ENCODE data around the gene SMAD5. TPM values are rescaled to one million over a fixed set of nuclear protein-coding genes. Genes with fewer than 3 reads are reported as not detected.

The SMAD5 gene
- total and polyA plus RNA-seq, 4 donors = 11.3 to 85.8 (median 48.6) TPM

GRCh38 chr5:136128481-136128880 lies 4.2 kb upstream of the SMAD5 start:
- 89 to 94% methylated on average over 4 of the region's 4 CpGs for WGBS, 2 donors
- DNase-seq (no peak), ATAC-seq (ENCODE audit: low FRiP score) (no peak)
- Histone ChIP-seq H3K36me3 (ENCODE audit: control insufficient read depth in 1 of 2, insufficient read depth in 2 of 2, low read length in 1 of 2) (no peaks in the 10 kb centered on the region), H3K9me3 (ENCODE audit: control insufficient read depth, low read length) (no peaks in the 10 kb centered on the region), H3K27me3 (ENCODE audit: control insufficient read depth in 1 of 2, insufficient read depth in 2 of 2, low read length in 1 of 2) (no peaks in the 10 kb centered on the region), H3K27ac (ENCODE audit: low read depth in 1 of 2, low read length in 2 of 2) (no peak overlapping the region), H3K4me1 (ENCODE audit: control insufficient read depth in 1 of 2, insufficient read depth in 2 of 2, low read length in 2 of 2) (no peaks in the 10 kb centered on the region), H3K4me3 (ENCODE audit: low read length in 2 of 2) (no peak overlapping the region)
- intact Hi-C loops (cut with DNase I) = no loop called here

- H3K27ac ChIP-seq (ENCODE audit: low read depth in 1 of 2, low read length in 2 of 2) = no peak overlapping the region
- ATAC-seq (ENCODE audit: low FRiP score) (no peak), DNase-seq (no peak)
- H3K36me3 ChIP-seq (ENCODE audit: control insufficient read depth in 1 of 2, insufficient read depth in 2 of 2, low read length in 1 of 2) = no peaks in the 10 kb centered on the region
- intact Hi-C loops (cut with DNase I) = no loop called here
- H3K4me3 ChIP-seq (ENCODE audit: low read length in 2 of 2) = no peak overlapping the region
- 76 to 87% methylated on average over 1 of the region's 1 CpG for whole genome bisulfite sequencing, 2 donors
- no peaks in the 10 kb centered on the region for H3K27me3 ChIP-seq (ENCODE audit: control insufficient read depth in 1 of 2, insufficient read depth in 2 of 2, low read length in 1 of 2)
- no peaks in the 10 kb centered on the region for H3K9me3 ChIP-seq (ENCODE audit: control insufficient read depth, low read length)
- no peaks in the 10 kb centered on the region for H3K4me1 ChIP-seq (ENCODE audit: control insufficient read depth in 1 of 2, insufficient read depth in 2 of 2, low read length in 2 of 2)
Measured at GRCh38 chr5:136129445-136129844, 3.2 kb upstream of the SMAD5 start.

- no peaks in the 10 kb centered on the region for H3K27me3 ChIP-seq (ENCODE audit: control insufficient read depth in 1 of 2, insufficient read depth in 2 of 2, low read length in 1 of 2)
- DNase-seq (no peak), ATAC-seq (ENCODE audit: low FRiP score) (no peak)
- no peaks in the 10 kb centered on the region for H3K4me1 ChIP-seq (ENCODE audit: control insufficient read depth in 1 of 2, insufficient read depth in 2 of 2, low read length in 2 of 2)
- H3K36me3 ChIP-seq (ENCODE audit: control insufficient read depth in 1 of 2, insufficient read depth in 2 of 2, low read length in 1 of 2) = no peaks in the 10 kb centered on the region
- no peak overlapping the region for H3K27ac ChIP-seq (ENCODE audit: low read depth in 1 of 2, low read length in 2 of 2)
- H3K9me3 ChIP-seq (ENCODE audit: control insufficient read depth, low read length) = no peaks in the 10 kb centered on the region
- no peak overlapping the region for H3K4me3 ChIP-seq (ENCODE audit: low read length in 2 of 2)
- WGBS, 2 donors = 59 to 66% methylated on average over 2 of the region's 2 CpGs
- intact Hi-C loops (cut with DNase I) = loop anchor here (5.0 kb wide), 2 partner anchors 37 to 48 kb away; no protein-coding TSS in a partner anchor
Measured at GRCh38 chr5:136130581-136130980, 2.1 kb upstream of the SMAD5 start.

- H3K36me3 ChIP-seq (ENCODE audit: control insufficient read depth in 1 of 2, insufficient read depth in 2 of 2, low read length in 1 of 2) = no peaks in the 10 kb centered on the region
- DNase-seq (peak in 1 of 2 donors; percentile 69), ATAC-seq (ENCODE audit: low FRiP score) (peak; percentile 3)
- peak overlapping the region in 1 of 2 donors; percentile 85 for H3K27ac ChIP-seq (ENCODE audit: low read depth in 1 of 2, low read length in 2 of 2)
- no peaks in the 10 kb centered on the region for H3K4me1 ChIP-seq (ENCODE audit: control insufficient read depth in 1 of 2, insufficient read depth in 2 of 2, low read length in 2 of 2)
- peak overlapping the region in 1 of 2 donors; percentile 15 for H3K4me3 ChIP-seq (ENCODE audit: low read length in 2 of 2)
- H3K9me3 ChIP-seq (ENCODE audit: control insufficient read depth, low read length) = no peaks in the 10 kb centered on the region
- no peaks in the 10 kb centered on the region for H3K27me3 ChIP-seq (ENCODE audit: control insufficient read depth in 1 of 2, insufficient read depth in 2 of 2, low read length in 1 of 2)
- intact Hi-C loops (cut with DNase I) = loop anchor here (5.0 kb wide), 2 partner anchors 35 to 50 kb away; no protein-coding TSS in a partner anchor
- WGBS, 2 donors = 26 to 31% methylated on average over 6 of the region's 6 CpGs
Measured at GRCh38 chr5:136132087-136132486, 558 bp upstream of the SMAD5 start.

- WGBS, 2 donors = 0% methylated on average over 32 of the region's 32 CpGs
- H3K9me3 ChIP-seq (ENCODE audit: control insufficient read depth, low read length) = no peaks in the 10 kb centered on the region
- DNase-seq = peak; percentile 61 to 83
- ATAC-seq (ENCODE audit: low FRiP score) = peak; percentile 59
- H3K27ac ChIP-seq (ENCODE audit: low read depth in 1 of 2, low read length in 2 of 2) = peak overlapping the region; percentile 59 to 91
- H3K4me1 ChIP-seq (ENCODE audit: control insufficient read depth in 1 of 2, insufficient read depth in 2 of 2, low read length in 2 of 2) = peaks cover 2 to 5% of the 10 kb centered on the region in 2 donors
- H3K27me3 ChIP-seq (ENCODE audit: control insufficient read depth in 1 of 2, insufficient read depth in 2 of 2, low read length in 1 of 2) = no peaks in the 10 kb centered on the region
- no peaks in the 10 kb centered on the region for H3K36me3 ChIP-seq (ENCODE audit: control insufficient read depth in 1 of 2, insufficient read depth in 2 of 2, low read length in 1 of 2)
- intact Hi-C loops (cut with DNase I) = loop anchor here (5.0 kb wide), 2 partner anchors 34 to 51 kb away; no protein-coding TSS in a partner anchor
- peak overlapping the region; percentile 44 to 96 for H3K4me3 ChIP-seq (ENCODE audit: low read length in 2 of 2)
Measured at GRCh38 chr5:136133222-136133921, 727 bp downstream of the SMAD5 start.

GRCh38 chr5:136133922-136134379 lies 1.3 kb downstream of the SMAD5 start:
- Histone ChIP-seq H3K9me3 (ENCODE audit: control insufficient read depth, low read length) (no peaks in the 10 kb centered on the region), H3K4me1 (ENCODE audit: control insufficient read depth in 1 of 2, insufficient read depth in 2 of 2, low read length in 2 of 2) (peaks cover 2 to 5% of the 10 kb centered on the region in 2 donors), H3K27me3 (ENCODE audit: control insufficient read depth in 1 of 2, insufficient read depth in 2 of 2, low read length in 1 of 2) (no peaks in the 10 kb centered on the region), H3K27ac (ENCODE audit: low read depth in 1 of 2, low read length in 2 of 2) (peak overlapping the region in 1 of 2 donors; percentile 59), H3K4me3 (ENCODE audit: low read length in 2 of 2) (peak overlapping the region; percentile 44 to 96), H3K36me3 (ENCODE audit: control insufficient read depth in 1 of 2, insufficient read depth in 2 of 2, low read length in 1 of 2) (no peaks in the 10 kb centered on the region)
- ATAC-seq (ENCODE audit: low FRiP score) = no peak
- intact Hi-C loops (cut with DNase I) = loop anchor here (5.0 kb wide), 2 partner anchors 33 to 52 kb away; no protein-coding TSS in a partner anchor
- 7 to 12% methylated on average over 5 of the region's 5 CpGs for WGBS, 2 donors
- DNase-seq = no peak

- H3K36me3 ChIP-seq (ENCODE audit: control insufficient read depth in 1 of 2, insufficient read depth in 2 of 2, low read length in 1 of 2) = no peaks in the 10 kb centered on the region
- H3K4me3 ChIP-seq (ENCODE audit: low read length in 2 of 2) = no peak overlapping the region
- no peak overlapping the region for H3K27ac ChIP-seq (ENCODE audit: low read depth in 1 of 2, low read length in 2 of 2)
- intact Hi-C loops (cut with DNase I) = loop anchor here (5.0 kb wide), 2 partner anchors 33 to 52 kb away; no protein-coding TSS in a partner anchor
- ATAC-seq (ENCODE audit: low FRiP score) (no peak), DNase-seq (no peak)
- 41 to 47% methylated on average over 1 of the region's 1 CpG for WGBS, 2 donors
- H3K4me1 ChIP-seq (ENCODE audit: control insufficient read depth in 1 of 2, insufficient read depth in 2 of 2, low read length in 2 of 2) = peaks cover 2 to 5% of the 10 kb centered on the region in 2 donors
- no peaks in the 10 kb centered on the region for H3K9me3 ChIP-seq (ENCODE audit: control insufficient read depth, low read length)
- no peaks in the 10 kb centered on the region for H3K27me3 ChIP-seq (ENCODE audit: control insufficient read depth in 1 of 2, insufficient read depth in 2 of 2, low read length in 1 of 2)
Measured at GRCh38 chr5:136134653-136135052, 2.0 kb downstream of the SMAD5 start.

- Histone ChIP-seq H3K27ac (ENCODE audit: low read depth in 1 of 2, low read length in 2 of 2) (no peak overlapping the region), H3K36me3 (ENCODE audit: control insufficient read depth in 1 of 2, insufficient read depth in 2 of 2, low read length in 1 of 2) (no peaks in the 10 kb centered on the region), H3K9me3 (ENCODE audit: control insufficient read depth, low read length) (no peaks in the 10 kb centered on the region), H3K27me3 (ENCODE audit: control insufficient read depth in 1 of 2, insufficient read depth in 2 of 2, low read length in 1 of 2) (no peaks in the 10 kb centered on the region), H3K4me3 (ENCODE audit: low read length in 2 of 2) (no peak overlapping the region), H3K4me1 (ENCODE audit: control insufficient read depth in 1 of 2, insufficient read depth in 2 of 2, low read length in 2 of 2) (peaks cover 2 to 9% of the 10 kb centered on the region in 2 donors)
- 84 to 89% methylated on average over 2 of the region's 2 CpGs for WGBS, 2 donors
- intact Hi-C loops (cut with DNase I) = no loop called here
- ATAC-seq (ENCODE audit: low FRiP score) (no peak), DNase-seq (no peak)
Measured at GRCh38 chr5:136135536-136135935, 2.9 kb downstream of the SMAD5 start.

Measured in aorta (tissue), 5 donors.